DMS53 treated with DMSO at 0.1 percent for 48 hours (cell line): ENCODE measurements around the gene POU5F1.

ENCODE experiments used
- DNase-seq: peaks from one replicate; lab custom pipeline; 2025; ENCODE audit not compliant: unreplicated experiment; lab: John Stamatoyannopoulos, UW

POU5F1 gene

DNA sequence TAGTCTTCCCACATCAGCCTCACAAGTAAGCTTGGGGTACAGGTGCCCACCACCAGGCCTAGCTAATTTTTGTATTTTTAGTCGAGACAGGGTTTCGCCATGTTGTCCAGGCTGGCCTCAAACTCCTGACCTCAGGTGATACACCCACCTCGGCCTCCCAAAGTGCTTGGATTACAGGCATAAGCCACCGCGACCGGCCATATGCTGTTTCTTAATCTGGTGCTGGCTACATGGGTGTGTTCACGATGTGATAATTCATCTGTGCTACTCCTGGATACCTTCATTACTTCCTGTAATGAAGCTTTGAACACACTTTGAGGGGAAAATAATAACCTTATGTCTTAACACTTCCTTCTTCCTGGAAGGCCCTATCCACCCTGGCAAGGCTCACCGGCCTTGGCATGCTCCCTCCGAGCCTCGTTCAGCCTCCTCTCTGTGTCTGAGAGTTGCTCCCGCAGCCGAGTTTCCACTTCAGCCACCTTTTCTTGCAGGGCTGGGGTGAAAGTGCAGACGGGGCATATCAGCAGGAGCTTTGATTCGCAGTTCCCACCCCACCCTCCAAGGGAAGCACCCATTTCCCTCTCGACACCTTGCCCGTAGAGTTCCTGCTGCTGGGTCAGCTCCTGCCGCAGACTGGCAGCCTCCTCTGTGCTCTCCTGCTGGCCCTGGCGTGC lies 26.0 kb downstream of the POU5F1 start:
- no peak for DNase-seq

- no peak for DNase-seq
Measured at GRCh38 chr6:31143148-31143547, 27.3 kb downstream of the POU5F1 start.

DNA sequence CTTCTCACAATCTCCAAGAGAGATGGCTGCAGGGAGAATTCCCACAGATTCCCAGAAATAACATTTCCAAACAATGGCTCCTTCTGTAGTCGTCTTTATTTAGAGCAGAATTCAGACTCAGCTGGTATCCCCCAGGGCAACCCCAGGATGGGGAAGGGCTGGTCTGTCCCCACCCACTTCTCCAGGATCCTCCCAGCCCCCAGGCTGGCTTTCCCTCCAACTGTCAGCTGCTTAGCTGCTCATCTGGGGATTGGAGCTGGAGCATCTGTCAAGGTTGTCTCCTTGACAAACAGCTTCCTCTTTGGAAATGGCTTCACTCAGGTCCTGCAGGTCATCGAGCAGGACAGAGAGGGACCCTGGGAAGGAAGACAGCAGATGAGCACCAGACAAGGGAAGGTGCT lies 28.1 kb downstream of the POU5F1 start:
- no peak for DNase-seq

- no peak for DNase-seq
Measured at GRCh38 chr6:31140643-31141042, 29.8 kb downstream of the POU5F1 start.

- no peak for DNase-seq
Measured at GRCh38 chr6:31139599-31139998, 30.9 kb downstream of the POU5F1 start.

DNA sequence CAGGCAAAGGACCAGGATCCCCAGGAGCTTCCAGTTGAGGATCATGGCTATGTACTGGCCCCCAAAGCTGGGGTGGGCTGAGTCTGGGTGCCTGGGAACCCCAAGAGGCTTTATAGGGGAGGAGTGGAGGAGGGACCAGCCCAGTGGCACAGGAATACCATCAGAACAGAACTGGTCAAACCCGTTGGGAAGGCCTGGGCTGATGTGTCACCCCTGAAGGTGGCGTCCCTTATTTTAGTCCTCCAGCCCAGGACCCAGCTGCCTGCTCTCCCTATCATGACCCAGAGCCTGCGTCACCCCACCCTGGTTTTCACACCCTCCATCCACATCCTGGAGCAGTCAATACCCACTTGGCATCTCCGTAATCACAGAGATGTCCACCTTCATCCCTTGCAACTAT lies 31.5 kb downstream of the POU5F1 start, which contains the start of gene PSORS1C2:
Gene PSORS1C2, minus strand, starts transcription at position 85 of the 400 bp plus-strand sequence. Its CDS starts 40 bp downstream, at position 45.
- DNase-seq = no peak

GRCh38 chr6:31135710-31136109 lies 34.8 kb downstream of the POU5F1 start:
- DNase-seq = no peak

GRCh38 chr6:31132806-31133205 lies 37.7 kb downstream of the POU5F1 start:
- no peak for DNase-seq

- DNase-seq = no peak
Measured at GRCh38 chr6:31131595-31131994, 38.9 kb downstream of the POU5F1 start.

DNA sequence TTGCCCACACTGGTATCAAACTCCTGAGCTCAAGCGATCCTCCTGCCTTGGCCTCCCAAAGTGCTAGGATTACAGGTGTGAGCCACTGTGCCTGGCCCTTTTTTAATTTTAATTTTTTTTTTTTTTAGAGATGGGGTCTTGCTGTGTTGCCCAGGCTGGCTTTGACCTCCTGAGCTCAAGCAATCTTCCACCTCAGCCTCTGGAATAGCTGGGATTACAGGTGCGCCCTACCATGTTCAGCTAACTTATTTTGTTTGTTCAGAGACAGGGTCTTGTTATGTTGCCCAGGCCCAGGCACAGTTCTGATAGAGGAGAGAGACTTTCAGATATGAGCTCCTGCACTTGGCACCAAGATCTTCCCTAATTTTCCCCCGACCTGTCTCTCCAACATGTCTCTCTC lies 39.7 kb downstream of the POU5F1 start:
- DNase-seq = no peak

DNA sequence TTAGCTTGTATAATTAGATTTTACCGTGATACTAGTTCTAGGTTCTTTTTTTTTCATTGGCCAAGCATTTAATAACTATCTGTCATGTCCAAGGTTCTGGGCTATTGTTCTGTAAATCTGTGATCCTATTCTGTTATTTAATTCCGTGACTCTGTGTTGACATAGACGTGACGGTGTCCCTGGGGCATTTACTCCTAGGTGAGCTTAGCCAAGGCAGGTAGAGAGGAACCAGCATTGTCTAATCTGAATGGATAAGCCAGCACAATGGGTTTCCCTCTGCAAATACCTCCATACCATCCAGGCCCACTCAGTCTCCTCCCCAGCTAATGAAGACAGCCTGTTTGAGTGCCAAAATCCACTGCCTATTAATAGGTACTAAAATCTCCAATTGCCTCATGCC lies 41.4 kb downstream of the POU5F1 start:
- no peak for DNase-seq

- DNase-seq = peak; percentile 45
Measured at GRCh38 chr6:31128093-31128676, 42.3 kb downstream of the POU5F1 start.

DNA sequence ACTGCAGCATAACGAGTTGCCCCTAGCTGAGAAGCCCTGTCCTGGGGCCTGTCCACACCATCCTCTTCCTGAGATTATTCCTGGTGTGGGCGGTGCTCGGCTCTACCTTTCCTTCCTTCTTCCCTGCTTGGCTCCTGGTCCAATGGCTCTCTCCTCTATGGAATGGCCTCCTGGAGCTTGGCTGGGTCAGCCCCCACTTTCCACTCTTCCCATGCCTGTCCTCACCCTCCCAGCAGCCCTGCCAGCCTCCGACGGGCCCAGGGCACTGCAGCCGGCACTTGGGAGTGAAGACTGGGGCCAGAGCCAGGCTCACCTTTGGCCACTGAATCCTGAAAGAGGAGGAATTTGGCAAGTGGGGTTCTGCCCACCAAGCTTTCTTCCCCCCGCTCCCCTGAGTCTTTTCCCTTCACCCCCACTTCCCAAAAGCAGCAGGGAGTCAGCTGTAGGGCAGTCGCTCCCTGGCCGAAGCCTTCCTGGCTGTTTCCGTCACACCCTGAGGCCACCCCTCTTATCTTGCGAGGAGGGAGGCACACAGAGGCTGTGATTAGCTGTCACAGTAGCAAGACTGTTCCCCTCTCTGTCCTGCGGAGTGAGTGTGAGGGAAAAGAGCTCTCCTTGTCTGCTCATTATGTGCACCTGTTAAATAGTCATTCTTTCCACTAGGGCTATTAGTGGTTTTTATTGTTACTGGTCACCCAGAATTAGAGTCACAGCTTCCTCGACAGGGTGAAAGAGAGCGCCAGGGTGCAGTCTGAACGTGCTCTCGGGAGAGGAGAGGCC lies 43.9 kb downstream of the POU5F1 start:
- DNase-seq = no peak

- no peak for DNase-seq
Measured at GRCh38 chr6:31125586-31126363, 44.7 kb downstream of the POU5F1 start.

DNA sequence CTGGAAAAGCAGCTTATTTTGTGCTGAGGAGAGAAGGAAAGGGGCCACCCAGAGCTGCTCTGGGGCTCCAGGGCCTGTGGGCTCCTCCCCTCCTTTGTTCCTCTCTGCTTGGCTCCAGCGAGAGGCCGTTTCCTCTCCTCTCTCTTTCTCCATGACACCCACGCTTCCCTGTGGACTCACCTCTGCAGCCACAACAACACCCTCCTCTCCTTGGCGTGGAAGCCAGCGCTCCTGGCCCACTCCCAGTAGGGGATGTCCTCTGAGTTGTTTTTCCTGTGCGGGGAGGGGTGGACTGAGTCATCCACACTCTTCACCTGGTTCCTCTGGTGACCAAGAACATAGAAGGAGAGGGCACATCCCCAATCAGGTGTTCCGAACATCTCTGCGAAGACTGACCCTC lies 45.3 kb downstream of the POU5F1 start:
- no peak for DNase-seq

DNA sequence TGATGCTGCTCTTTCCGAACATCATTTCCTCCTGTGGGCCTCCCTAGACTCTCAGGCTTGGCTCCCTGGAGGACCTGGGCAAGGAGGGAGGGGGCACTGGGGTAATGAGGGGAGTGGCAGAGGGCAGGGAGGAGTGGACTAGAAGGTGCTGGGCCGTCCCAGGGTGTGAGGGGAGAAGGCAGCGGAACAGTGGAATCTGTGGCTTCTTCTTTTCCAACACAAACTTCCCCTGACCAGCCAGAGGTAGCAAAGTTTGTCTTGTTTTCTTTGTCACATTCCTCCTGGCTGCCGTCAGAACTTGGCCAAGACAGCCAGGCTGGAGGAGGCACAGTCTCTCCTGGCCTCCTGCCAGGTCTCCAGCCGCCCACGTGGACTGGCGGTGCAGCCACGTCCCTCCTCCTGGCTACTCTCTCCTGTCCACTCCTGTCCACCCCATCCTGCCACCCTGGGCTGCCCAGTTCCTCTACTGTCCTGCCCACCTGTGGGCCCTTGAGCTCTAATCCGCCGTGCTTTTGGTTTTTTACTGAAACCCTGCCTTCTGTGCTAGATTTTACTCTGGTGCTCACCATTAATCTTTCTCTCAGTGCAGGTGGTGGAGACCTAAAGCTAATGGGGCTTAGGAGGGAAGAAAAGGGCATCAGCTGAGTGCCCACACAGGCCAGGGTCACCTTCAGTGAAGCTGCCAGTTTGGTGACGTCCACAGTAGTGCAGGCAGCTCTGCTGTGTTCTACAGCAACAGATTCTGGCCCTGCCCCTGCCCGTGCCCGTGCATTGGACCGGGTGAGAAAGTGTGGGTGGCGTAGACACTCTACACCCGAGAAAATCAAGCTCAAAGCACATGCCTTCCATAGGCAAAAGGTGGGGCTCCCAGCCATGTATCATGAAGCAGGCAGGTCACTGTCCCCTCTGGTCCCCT lies 47.4 kb downstream of the POU5F1 start:
- DNase-seq = no peak

DNA sequence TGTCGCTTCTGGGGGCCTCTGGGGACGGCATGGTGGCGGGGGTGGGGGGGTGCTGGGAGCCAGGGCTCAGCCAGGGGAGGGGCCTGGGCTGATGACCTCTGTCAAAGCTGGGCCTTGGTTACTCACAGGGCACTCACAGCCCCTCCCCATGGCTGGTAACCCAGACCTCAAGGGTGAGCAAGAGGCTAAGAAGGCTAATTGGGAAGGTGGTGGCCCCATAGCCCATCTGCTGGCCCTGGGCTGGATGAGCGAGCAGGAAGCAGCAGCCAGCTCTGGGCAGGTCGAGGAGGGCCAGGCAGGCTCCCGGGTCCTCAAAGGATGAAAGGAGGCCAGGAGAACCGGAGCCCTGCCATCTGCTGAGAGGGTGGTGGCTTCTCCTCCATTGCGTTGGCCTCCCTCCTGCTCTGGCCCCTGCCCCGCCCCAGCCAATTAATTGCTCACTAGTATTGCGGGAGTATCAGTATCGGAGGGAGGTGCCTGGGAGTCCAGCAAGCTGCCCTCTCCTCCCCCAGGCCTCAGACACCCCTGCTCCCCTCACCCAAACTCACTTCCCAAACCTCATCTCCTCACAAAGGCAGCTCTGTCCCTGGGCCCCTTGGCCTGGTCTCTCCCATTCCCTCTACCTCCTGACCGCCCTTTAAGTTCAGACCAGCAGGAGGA lies 49.2 kb downstream of the POU5F1 start:
- DNase-seq = no peak

- DNase-seq = no peak
Measured at GRCh38 chr6:31120151-31120915, 50.1 kb downstream of the POU5F1 start, which contains the start of gene CDSN. TSS of gene CDSN (minus strand) at chr6:31120446. CDS start at chr6:31120419, 27 bp downstream.

- no peak for DNase-seq
Measured at GRCh38 chr6:31118178-31118577, 52.3 kb downstream of the POU5F1 start.
